Measurements from ENCODE around the gene TMA7B.
"Not testable (repeated sequence)": the region's sequence is repeated elsewhere in the genome, so short reads cannot be mapped to it uniquely, and the experiment has no call there.

TMA7B gene

DNA sequence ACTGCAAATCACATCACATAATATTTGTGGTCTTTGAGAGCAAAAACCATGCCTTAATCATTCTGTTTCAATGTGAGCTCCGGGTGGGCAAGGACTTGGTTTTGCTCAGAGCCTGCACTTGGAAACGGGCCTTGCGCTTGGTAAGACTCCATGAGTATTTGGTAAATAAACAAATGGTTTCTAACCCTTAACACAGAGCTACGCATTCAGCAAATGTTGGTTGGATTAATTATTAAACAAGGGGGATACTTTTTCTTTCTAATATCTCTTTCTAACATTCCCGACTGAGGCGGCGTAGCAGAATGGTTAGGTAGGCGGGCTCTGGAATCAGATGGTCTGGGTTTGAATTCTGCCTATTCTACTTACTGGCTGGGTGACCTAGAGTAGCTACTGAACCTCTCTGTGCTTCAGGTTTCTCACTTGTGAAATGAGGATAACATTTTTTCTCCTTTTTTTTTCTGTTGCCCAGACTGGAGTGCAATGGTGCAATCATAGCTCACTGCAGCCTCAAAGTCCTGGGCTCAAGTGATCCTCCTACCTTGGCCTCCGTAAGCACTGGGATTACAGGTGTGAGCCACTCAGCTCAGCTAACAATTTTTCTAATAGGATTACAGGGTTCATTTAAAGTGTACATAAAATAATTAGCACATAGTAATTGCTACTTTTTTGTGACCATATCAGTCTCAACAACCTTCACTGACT, 31.1 kb downstream of the TMA7B start:
- no peak for TF ChIP-seq CTCF (IDR thresholded peaks at IDR 0.05; ENCODE audit: low read depth, low read length)
- Histone ChIP-seq H3K27me3 (no peaks in the 10 kb centered on the region), H3K4me1 (no peaks in the 10 kb centered on the region), H3K9me3 (no peaks in the 10 kb centered on the region), H3K36me3 (no peaks in the 10 kb centered on the region), H3K4me3 (ENCODE audit: low read depth, low read length) (no peak overlapping the region)
- DNase-seq: no peak

DNA sequence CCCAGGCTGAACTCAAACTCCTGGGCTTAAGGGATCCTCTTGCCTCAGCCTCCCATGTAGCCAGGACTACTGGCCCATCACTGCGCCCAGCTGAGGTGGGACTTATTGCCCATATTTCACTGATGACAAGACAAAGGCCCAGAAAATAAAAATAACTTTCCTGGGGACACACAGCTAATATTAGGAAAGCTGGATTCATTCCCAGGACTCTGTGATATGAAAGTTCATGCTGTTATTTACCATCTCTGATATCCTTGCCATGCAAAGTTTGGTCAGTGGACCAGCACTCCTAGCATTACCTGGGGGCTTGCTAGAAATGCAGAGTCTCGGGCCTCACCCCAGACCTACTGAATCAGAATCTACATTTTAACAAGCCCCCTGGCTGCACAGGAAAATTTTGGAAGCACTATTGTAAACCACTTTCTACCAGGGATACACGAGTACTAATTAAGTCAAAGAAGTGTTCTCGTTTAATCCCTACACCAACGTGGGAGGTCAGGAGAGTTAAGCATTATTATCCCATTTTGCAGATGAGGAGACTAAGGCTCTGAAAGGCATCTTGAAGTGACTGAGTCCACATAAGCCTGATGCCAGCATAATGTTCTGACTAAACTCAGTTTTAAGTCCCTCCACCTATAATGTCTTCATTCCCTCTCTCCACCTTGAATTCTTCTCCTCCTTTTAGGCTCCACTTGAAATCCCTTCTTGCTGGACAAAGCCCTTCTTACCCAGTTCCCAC, 32.1 kb downstream of the TMA7B start:
- Histone ChIP-seq H3K36me3 (no peaks in the 10 kb centered on the region), H3K4me3 (ENCODE audit: low read depth, low read length) (no peak overlapping the region), H3K9me3 (no peaks in the 10 kb centered on the region), H3K27me3 (no peaks in the 10 kb centered on the region), H3K4me1 (no peaks in the 10 kb centered on the region)
- no peak for TF ChIP-seq CTCF (IDR thresholded peaks at IDR 0.05; ENCODE audit: low read depth, low read length)
- DNase-seq: no peak

DNA sequence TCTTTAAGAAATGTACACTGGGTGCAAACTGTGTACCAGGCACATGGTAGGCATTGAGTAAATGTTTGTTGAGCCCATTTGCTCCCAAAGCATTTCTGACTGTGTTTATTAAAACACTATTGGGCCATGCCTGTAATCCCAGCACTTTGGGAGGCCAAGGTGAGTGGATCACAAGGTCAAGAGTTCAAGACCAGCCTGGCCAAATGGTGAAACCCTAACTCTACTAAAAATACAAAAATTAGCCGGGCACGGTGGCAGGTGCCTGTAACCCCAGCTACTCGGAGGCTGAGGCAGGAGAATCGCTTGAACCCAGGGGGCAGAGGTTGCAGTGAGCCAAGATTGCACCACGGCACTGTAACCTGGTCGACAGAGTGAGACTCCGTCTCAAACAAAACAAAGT, 32.7 kb downstream of the TMA7B start:
- H3K4me3 ChIP-seq (ENCODE audit: low read depth, low read length); H3K9me3 ChIP-seq; H3K27me3 ChIP-seq; H3K4me1 ChIP-seq; DNase-seq; H3K36me3 ChIP-seq: not testable (repeated sequence)

DNA sequence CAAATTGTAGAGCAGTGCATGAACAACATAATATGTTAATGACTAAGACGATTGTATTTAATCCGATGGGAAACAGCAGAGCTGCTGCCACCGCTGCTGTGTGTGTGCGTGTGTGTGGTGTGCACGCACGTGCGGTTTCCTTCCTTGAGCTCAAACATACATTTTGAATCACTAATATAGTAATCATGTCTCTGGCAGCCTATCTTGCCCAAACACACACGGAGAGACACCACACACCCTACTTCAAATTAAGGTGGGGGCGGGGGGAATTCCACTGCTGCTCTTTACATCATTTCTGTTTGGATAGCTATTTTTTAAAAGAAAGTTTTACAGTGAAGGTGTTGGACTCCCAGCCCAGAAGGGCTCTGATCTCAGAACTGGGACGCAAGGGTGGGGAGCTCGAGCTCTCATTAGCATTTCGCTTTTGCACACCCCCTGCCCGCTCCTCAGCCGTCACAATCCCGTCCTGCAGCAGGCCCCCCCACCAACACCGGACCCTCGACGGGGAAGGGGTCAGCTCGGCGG, 33.9 kb downstream of the TMA7B start:
- Histone ChIP-seq H3K36me3 (no peaks in the 10 kb centered on the region), H3K4me3 (ENCODE audit: low read depth, low read length) (no peak overlapping the region), H3K9me3 (no peaks in the 10 kb centered on the region), H3K4me1 (peaks cover 16% of the 10 kb centered on the region), H3K27me3 (no peaks in the 10 kb centered on the region)
- no peak for DNase-seq
- TF ChIP-seq CTCF (IDR thresholded peaks at IDR 0.05; ENCODE audit: low read depth, low read length): no peak

GRCh38 chr22:39994566-39995392, 34.6 kb downstream of the TMA7B start, which contains the start of gene FAM83F:
TSS of gene FAM83F (plus strand) at chr22:39994954. CDS start at chr22:39995043, 89 bp downstream.
- no peaks in the 10 kb centered on the region for H3K9me3 ChIP-seq
- H3K27me3 ChIP-seq: no peaks in the 10 kb centered on the region
- H3K4me1 ChIP-seq: peaks cover 16% of the 10 kb centered on the region
- no peak within 1 kb of the TSS for H3K4me3 ChIP-seq (ENCODE audit: low read depth, low read length)
- no peak for TF ChIP-seq CTCF (IDR thresholded peaks at IDR 0.05; ENCODE audit: low read depth, low read length)
- no peak for DNase-seq
- no peaks in the 10 kb centered on the region for H3K36me3 ChIP-seq
